HG03460 (cell line): Measurements from ENCODE around the gene PLA1A.
A peak's percentile ranks its signal among the peaks of the same experiment; 100 is the strongest.

ENCODE experiments used
- ATAC-seq: cut with Tn5 transposase; IDR thresholded peaks from one replicate; pipeline ENCODE4 v1.9.1; 2021; ENCODE audit not compliant: unreplicated experiment

Gene PLA1A

DNA sequence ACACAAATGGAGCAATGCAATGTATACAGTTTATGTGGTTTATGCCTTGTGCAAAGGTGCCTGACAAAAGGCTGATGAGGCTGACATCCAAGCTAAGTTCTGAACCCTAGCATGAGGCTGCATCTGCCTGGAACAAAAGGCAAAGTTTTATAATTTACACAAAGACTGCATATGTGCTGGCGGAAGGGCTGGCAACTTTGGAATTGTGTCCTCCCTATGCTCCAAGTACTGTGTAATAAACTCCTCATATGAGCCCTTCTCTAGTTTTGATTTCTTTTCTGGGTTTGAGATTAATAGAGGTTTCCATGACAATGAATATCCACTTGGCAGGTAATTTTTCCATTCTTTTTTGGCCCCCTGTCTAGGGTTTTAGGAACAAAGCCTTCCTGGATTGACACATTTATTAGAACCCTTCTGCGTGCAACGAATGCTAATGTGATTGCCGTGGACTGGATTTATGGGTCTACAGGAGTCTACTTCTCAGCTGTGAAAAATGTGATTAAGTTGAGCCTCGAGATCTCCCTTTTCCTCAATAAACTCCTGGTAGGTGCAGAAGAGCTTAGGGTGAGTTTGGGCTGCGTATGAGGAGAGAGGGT, 10.8 kb downstream of the PLA1A start:
- ATAC-seq, result no peak

DNA sequence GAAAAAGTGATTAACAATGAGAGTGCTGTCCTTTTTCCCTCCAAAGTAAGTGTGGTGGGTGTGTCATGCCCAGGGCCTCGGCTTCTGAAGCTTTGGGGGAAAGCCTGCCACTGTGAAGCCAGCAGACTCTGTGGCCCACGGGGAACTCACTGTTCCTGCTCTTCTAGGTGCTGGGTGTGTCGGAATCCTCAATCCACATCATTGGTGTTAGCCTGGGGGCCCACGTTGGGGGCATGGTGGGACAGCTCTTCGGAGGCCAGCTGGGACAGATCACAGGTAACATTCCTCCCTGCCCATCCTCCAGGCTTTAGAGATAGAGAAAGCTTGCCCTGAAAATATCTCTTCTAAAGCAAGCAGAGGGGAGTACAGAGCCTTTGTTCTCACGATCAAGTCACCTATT, 11.6 kb downstream of the PLA1A start:
- no peak for ATAC-seq

DNA sequence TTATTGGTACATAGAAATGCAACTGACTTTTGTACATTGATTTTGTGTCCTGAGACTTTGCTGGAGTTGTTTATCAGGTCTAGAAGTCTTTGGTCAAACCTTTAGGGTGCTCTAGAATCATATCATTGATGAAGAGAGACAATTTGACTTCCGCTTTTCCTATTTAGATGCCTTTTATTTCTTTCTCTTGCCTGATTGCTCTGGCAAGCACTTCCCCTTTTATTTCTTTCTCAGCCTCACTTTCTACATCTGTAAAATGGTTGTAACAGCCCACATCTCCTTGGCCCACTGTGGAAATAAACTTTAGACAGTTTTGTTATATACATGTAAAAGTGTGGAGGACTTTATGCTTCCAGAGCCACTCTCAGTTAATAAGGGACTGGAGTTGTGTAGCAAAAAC, 14.0 kb downstream of the PLA1A start:
- no peak for ATAC-seq

DNA sequence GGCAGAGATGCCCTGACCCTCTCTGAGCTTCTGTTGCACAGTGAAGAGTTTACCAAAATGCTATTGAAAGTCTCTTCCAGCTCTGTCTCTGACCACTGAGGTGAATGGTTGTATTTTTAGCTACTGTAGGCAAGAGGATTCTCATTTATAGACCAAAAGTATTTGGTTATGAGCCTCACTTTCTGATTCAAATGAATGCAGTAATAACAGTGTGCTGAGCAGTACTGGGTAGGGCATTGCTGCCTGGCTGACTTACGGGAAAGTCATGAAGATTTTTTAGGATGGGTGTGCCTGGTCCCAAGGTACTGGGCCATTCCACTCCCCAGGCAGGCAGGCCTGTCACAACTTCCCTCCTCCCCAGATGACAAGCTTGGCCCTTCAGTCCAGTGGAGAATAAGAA, 15.5 kb downstream of the PLA1A start:
- no peak for ATAC-seq

- ATAC-seq, result no peak
These were observed 16.2 kb downstream of the PLA1A start for GRCh38 chr3:119613872-119614271.

DNA sequence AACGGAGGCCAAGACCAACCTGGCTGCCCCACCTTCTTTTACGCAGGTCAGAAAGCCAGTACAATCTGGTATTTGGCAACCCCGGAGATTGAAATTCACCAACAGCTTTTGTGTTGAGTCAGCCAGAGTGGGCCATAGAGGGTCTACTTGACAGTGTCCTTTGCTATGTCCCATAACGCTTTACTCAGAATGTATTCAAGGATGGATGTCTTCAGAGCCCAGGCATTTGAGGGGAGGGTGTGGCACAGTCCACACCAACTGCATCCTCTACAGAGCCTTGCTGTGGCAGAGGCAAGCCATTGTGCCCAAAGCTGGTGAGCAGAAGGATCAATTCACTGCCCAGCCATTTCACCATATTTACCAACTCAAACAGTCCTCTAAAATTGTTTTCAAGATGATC, 18.4 kb downstream of the PLA1A start:
- no peak for ATAC-seq

GRCh38 chr3:119619094-119619493, 21.4 kb downstream of the PLA1A start:
- ATAC-seq, result no peak

GRCh38 chr3:119620899-119621298, 23.2 kb downstream of the PLA1A start:
- no peak for ATAC-seq

DNA sequence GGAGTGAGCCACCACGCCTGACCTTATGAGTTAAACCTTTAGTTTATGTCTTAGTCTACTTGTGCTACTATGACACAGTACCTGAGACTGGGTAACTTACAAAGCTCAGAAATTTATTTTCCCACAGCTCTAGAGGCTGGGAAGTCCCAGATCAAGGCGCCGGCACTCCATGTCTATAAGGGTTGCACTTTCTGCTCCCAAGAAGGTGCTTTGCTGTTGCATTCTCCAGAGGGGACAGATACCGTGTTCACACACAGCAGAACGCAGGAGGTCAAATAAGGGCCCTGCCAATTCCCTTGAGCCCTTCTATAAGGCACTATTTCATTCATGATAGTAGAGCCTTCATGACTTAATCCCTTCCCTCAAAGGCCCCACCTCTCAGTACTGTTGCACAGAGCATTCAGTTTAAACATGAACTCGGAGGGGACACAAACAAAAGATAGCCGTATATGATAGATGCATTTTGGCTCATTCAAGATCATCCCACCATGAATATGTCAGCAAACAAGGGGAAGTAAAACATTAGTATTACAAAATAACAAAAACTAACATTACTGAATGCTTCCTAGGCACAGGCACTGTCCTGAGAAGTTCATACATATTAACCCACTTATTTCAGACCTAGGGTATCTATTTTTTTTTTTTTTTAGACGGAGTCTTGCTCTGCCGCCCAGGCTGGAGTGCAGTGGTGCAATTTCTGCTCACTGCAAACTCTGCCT, 26.5 kb downstream of the PLA1A start:
- no peak for ATAC-seq

DNA sequence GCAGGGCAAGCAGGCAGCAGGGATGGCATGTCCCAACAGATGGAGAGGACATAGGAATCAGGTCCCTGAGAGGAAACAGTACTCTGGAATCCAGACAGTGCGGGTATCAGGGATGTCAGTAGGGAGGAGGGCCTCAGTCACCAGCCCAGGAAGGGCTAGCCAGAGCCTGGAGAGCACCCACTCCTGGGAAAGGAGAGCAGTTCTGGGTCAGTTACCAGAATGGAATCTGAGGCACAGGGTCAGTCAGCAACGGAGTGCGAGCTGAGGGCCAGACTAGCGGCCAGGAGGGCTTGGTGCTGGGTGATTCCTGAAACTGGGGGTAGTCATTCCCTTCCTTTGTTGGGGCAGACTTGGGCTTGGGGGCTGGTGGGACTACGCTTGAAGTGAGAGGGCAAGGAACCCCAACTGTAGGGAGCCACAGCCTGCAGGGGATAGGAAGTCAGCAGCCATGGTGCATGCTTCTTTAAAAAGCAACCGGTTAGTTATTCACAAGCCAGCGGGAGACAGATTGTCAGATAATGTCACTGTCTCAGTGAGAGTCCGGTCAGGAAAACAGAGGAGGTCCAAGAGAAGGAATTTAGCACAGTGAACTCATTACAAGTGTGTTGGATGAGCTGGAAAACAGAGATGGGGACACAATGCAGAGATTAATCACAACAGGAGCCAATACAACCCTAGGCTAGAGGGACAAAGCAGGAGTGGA, 27.9 kb downstream of the PLA1A start:
- ATAC-seq, result no peak

DNA sequence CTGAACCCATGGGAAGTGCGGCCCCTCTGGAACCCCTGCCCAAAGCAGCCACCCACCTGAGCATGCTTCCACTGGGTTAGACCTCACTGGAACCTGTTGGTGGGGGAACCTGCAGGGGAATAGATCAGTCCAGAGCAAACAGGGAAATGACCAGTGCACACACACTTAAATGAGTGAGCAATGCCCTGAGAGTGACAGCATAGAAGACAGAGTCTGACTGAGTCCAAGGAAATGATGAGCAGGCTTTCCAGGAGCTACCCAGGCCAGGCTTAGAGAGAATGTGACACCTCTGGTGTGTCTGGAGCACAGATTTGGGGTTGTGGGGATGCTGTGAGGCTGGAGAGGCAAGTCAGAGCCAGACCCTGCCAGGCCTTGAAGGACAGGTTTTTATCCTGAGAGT, 28.5 kb downstream of the PLA1A start:
- ATAC-seq, result no peak

DNA sequence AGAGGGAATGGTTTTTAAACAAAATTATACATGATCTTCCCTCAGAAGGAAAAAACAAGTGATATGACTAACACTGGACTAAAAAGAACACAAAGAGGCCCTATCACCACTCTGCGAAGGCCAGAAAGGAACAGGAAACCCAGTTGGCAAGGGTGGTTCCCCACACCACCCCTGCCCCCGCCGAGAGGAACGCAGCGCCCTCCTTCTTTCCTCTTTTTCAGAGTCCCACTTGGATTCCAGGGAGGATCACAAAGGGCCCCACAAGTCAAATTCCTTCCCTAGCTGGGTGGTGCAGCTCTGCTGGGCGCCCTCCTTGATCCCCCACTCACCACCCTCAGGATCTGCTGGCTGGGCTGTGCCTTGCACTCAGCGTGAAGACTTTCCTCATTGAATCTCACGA, 29.8 kb downstream of the PLA1A start:
- no peak for ATAC-seq

DNA sequence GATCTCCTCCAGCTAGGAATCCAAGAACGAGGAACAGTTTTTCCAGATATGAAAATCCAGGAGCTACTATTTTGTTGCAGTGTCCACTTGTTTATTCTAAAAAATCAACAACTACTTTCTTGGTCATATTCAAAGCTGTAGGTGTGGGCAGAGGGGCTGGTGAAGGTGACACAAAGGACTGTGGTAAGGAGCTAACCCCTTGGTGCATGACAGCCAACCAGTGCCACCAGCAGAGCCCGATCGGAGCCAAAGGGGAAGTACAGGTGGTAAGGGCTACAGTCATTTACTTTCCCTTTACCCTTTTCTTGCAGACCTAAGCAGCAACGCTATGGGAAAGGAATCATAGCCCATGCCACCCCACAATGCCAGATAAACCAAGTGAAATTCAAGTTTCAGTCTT, 30.7 kb downstream of the PLA1A start:
- peak; percentile 65 for ATAC-seq

DNA sequence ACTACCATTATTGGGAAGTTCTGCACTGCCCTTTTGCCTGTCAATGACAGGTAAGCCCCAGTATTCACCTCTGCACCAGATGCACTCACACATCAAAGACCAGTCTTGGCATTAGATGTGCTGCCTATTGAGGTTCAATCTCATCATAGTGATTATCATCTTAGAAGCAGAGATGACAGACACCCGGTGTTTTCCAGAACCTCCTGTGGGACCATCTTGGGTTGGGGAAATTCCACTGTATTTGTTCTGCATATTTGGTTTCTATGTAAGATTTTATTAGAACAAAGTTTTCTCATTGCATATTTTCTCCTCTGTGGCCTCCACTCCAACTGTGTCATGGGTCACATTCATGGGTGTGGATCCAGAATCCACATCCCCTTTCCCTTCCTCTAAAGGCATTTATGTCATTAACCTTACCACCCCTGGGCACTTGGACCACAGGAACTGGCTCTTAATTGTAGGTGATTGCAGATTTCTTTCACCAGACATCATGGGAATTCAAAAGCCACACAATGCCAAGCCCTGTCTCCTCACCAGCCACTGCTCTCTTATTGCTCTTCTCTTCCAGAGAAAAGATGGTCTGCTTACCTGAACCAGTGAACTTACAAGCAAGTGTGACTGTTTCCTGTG, 31.2 kb downstream of the PLA1A start:
- peak; percentile 32 for ATAC-seq

GRCh38 chr3:119630128-119630879, 32.6 kb downstream of the PLA1A start:
- ATAC-seq, result no peak

DNA sequence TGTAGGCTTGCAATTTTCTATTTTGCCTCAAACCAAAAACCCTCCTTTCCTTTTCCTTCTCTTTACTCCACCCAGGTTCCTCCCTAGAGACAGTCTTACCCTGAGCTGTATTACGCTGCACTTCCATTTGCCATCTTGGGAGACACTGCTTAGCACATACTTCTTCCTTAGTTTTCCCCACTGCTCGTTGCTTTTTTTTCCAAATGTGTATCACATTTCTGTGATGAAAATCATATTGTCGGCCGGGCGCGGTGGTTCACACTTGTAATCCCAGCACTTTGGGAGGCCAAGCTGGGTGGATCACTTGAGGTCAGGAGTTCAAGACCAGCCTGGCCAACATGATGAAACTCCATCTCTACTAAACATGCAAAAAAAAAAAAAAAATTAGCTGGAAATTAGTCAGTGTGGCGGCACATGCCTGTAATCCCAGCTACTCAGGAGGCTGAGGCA, 33.2 kb downstream of the PLA1A start:
- no peak for ATAC-seq

DNA sequence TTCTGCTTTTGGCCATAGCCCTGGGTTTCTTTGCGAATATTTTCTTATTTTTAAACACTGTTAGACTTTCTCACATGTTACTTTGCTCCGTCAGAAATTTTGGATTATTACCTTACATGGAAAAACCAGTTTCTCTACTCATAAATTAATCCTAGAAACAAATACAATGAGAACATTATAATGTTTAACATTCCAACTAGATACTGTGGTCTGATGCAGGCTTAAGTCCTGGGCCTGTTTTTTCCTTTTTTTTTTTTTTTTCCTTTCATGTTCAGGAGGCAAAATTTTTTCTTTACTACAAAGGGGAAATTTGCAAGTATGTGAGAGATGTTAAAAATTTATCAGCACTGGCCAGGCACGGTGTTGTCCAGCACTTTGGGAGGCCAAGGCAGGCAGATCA, 33.8 kb downstream of the PLA1A start:
- no peak for ATAC-seq

GRCh38 chr3:119632216-119632615, 34.5 kb downstream of the PLA1A start:
- no peak for ATAC-seq

DNA sequence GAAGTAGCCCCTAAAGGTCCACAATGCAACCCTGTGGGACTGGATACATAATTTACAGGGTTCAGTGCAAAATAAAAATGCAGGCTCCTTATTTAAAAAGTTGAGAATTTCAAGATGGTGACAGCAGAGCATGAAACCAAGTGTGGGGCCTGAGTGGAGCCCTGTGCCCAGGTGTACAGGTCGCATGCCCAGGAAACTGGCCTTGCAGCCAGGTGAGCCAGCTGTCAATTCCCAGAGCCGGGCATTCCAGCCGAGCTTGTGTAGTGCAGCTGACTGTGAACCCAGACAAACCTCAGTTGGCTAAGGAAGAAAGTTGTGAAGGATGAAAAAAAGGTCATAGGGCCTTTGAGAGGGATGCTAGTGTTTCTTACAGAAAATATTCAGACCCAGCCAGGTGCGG, 35.1 kb downstream of the PLA1A start:
- no peak for ATAC-seq

- no peak for ATAC-seq
These were observed 38.0 kb downstream of the PLA1A start for GRCh38 chr3:119635719-119636118.

DNA sequence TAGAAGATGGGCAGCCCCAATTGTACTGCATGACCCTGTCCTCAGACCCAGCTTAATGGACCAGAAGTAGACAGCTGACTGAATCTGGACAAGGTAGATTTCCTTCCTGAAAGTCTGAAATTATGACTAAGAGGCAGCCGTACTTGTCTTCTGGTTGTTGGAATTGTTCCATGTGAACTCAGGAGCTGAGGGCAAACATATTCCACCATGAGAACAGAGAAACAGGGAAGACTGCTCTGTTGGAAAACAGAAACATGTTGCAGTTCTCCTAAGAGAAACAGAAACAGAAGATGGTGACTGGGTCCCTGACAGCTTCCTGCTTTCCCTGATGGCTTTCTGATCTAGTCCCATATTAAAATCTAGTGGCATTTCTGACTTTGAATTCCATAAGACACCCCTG, 38.6 kb downstream of the PLA1A start:
- ATAC-seq, result no peak
